ENCODE measurements around the gene FMN2. TPM values are rescaled to one million over a fixed set of nuclear protein-coding genes. Genes with fewer than 3 reads are reported as not detected.

The FMN2 gene
- polyA plus RNA-seq, 4 donors, result 5.7 to 9.5 (median 8.1) TPM

GRCh38 chr1:240344918-240345317 lies 253.2 kb downstream of the FMN2 start:
- DNase-seq (ENCODE audit: low read depth in 4 of 4, low spot score in 3 of 4), result no peak

DNA sequence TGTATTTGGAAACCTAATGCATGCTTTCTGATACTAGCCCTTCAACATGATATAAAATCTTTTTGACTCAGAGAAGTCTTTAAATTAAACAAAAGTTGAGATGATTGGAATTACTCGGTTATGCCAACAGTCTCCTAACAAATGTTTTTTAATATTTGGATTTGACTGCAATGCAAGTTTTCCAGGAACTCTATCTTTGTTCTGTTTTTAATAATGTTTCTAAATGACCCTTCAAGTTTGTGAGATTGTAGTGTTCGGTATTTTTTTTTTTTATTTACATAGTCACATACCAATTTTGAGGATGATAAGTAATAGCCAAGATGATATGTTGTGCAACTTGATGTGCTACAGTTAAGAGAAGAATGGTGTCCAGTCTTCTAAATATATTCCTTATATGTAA lies 258.0 kb downstream of the FMN2 start:
- no peak for DNase-seq (ENCODE audit: low read depth in 4 of 4, low spot score in 3 of 4)

GRCh38 chr1:240350910-240351331 lies 259.2 kb downstream of the FMN2 start:
- no peak for DNase-seq (ENCODE audit: low read depth in 4 of 4, low spot score in 3 of 4)

DNA sequence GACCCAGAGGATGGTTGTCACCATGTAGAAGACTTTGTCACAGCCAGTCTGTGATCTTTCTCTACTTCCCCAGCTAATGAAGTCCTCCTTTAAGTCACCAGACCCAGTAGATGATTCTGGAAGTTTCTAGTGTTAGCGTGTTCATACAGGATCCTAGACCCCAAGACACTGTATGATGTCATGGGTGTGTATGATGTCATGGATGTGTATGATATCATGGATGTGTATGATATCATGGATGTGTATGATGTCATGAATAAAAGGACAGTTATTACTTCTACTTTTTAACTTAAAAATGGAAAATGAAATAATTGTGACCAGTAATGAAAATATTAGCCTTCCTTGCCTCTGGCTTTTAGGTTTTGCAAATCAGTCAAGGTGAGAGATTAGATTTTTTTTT lies 260.0 kb downstream of the FMN2 start:
- no peak for DNase-seq (ENCODE audit: low read depth in 4 of 4, low spot score in 3 of 4)

DNA sequence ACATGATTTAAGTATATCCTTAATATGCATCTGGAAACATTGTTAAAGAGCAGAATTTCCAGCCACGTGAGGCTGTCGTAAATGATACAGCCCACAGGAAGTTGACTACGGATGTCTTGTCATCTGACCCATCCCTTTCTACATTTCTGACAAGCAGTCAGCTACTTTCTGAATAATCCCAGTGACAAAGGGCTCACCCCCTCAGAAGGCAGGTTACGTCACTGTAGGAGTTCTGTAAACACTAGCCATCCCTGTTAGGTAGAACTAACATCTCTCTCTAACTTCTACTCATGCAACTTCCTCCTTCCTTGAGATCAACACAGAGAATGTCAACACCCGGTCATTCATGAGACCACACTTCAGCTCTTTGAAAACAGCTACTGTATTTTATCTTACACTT lies 261.1 kb downstream of the FMN2 start:
- DNase-seq (ENCODE audit: low read depth in 4 of 4, low spot score in 3 of 4), result no peak

GRCh38 chr1:240356568-240356967 lies 264.9 kb downstream of the FMN2 start:
- DNase-seq (ENCODE audit: low read depth in 4 of 4, low spot score in 3 of 4), result no peak

GRCh38 chr1:240362046-240362445 lies 270.4 kb downstream of the FMN2 start:
- no peak for DNase-seq (ENCODE audit: low read depth in 4 of 4, low spot score in 3 of 4)

- no peak for DNase-seq (ENCODE audit: low read depth in 4 of 4, low spot score in 3 of 4)
Observed at GRCh38 chr1:240362826-240363225, 271.1 kb downstream of the FMN2 start.

DNA sequence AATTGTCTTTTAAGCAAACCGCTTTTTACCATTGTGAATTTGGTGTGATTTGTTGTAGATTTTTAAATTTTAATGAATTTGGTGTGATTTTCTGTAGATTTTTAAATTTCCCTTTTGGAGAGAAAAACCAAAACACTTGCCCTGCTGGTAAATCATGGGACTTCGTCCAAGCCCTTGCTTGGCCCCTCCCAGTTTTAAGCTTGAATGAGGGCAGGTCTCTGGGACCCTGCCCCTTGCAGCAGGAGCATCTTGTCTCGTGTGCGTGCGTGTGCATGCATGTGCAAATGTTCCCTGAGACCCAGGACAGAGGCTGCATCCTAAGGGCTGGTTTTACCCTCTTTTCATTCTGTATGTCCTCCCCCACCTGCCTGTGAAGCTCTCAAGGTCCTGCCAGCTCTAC lies 271.6 kb downstream of the FMN2 start:
- no peak for DNase-seq (ENCODE audit: low read depth in 4 of 4, low spot score in 3 of 4)

DNA sequence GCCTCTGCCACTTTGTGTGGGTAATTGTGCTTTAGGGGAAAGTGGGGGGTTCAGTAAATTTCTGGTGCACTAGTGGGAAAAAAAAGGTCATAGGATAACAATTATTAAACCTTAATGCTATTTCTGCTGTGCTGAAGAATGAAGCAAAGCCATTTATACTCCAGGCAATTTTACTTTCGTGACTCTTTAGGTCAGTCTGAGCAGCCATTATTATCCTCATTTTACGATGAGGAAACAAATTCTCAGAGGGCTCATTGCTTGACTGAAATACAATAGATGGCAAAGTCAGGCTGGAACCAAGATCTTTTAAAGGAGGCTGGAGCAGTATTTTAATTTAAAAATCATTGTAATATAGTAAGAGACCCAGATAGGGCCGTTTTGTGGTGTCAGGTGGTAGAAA lies 272.2 kb downstream of the FMN2 start:
- no peak for DNase-seq (ENCODE audit: low read depth in 4 of 4, low spot score in 3 of 4)

DNA sequence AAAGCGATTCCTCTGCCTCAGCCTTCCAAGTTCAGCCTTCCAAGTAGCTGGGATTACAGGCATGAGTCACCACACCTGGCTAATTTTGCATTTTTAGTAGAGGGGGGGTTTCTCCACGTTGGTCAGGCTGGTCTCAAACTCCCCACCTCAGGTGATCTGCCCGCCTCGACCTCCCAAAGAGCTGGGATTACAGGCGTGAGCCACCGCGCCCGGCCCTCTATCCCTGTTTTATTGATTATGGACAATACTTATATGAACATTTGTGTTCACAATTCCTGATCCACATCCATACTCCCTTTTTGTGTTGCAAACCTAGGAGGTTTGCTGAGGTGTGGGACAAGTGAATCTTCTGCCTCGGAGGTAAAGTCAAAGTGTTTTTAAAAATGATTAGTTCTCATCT lies 275.0 kb downstream of the FMN2 start:
- no peak for DNase-seq (ENCODE audit: low read depth in 4 of 4, low spot score in 3 of 4)

GRCh38 chr1:240385551-240385950 lies 293.9 kb downstream of the FMN2 start:
- DNase-seq (ENCODE audit: low read depth in 4 of 4, low spot score in 3 of 4), result no peak

GRCh38 chr1:240385985-240386978 lies 294.6 kb downstream of the FMN2 start:
- no peak for DNase-seq (ENCODE audit: low read depth in 4 of 4, low spot score in 3 of 4)

GRCh38 chr1:240387051-240387450 lies 295.4 kb downstream of the FMN2 start:
- no peak for DNase-seq (ENCODE audit: low read depth in 4 of 4, low spot score in 3 of 4)

DNA sequence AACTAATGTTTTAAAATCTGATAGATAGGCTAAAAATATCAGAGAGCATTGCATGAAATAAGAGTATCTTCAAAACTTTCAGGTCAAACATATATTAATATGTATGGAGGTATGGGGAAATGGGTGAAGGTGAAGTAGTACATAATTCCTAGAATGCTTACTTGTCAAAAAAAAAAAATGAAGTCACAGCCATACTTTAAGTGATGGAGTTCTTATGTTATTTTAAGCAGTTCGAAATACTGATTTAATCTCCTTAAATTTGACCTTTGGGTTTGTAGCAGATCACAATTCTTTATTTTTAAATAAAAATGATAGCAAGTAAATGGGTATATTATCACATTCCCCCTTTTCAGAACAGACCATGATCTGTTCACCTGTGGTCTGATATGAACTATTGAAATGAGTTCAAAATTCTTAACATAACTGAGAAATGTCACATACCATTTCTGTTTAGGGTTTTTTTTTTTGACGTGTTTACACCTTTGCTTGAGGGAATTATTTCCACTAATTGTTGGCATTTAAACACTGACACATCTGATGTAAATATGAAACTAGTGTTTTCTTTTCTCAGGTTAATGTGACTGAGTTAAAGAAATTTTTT lies 300.1 kb downstream of the FMN2 start:
- DNase-seq (ENCODE audit: low read depth in 4 of 4, low spot score in 3 of 4), result no peak

DNA sequence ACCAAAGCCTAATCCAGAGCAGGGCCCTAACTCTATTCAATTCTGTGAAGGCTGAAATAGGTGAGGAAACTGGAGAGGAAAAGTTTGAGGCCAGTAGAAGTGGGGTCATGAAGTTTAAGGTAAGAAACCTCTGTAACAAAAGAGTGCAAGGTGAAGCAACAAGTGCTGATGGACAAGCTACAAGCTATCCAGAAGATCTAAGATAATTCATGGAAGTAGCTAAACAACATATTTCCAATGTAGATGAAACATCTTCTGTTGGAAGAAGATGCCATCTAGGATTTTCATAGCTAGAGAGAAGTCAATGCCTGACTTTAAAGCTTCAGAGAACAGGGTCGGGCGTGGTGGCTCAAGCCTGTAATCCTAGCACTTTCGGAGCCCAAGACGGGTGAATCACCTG lies 302.7 kb downstream of the FMN2 start:
- no peak for DNase-seq (ENCODE audit: low read depth in 4 of 4, low spot score in 3 of 4)

DNA sequence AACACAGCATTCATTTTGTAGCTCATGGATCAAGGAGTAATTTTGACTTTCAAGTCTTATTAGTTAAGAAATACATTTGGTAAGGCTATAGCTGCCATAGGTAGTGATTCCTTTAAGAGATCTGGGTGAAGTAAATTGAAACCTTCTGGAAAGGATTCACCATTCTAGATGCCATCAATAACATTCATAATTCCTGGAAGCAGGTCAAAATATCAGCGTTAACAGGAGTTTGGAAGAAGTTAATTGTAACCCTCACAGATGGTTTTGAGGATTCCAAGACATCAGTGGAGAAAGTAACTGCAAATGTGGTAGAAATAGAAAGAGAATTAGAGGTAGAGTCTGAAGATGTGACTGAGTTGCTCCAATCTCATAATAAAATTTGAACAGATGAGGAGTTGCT lies 303.7 kb downstream of the FMN2 start:
- DNase-seq (ENCODE audit: low read depth in 4 of 4, low spot score in 3 of 4), result no peak

- no peak for DNase-seq (ENCODE audit: low read depth in 4 of 4, low spot score in 3 of 4)
Observed at GRCh38 chr1:240399381-240399780, 307.7 kb downstream of the FMN2 start.

GRCh38 chr1:240401731-240402130 lies 310.0 kb downstream of the FMN2 start:
- no peak for DNase-seq (ENCODE audit: low read depth in 4 of 4, low spot score in 3 of 4)

DNA sequence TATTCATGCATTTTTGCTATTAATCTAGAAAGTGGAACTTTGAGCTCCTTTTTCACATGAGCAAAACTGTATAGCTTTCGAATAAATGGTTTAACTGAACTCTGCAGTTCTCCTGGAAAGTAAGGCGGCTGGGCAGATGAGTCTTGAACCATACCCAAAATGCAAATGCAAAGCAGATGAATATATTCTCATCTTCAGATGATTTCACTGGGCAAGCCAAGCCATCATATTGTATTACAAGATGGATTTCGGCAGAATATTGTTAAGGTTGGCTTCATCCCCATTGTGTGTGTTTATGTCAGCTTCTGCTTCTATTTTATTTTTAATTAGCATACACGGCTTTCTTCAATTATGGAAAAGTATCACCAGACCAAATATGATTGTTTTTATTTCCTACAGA lies 310.6 kb downstream of the FMN2 start:
- no peak for DNase-seq (ENCODE audit: low read depth in 4 of 4, low spot score in 3 of 4)

DNA sequence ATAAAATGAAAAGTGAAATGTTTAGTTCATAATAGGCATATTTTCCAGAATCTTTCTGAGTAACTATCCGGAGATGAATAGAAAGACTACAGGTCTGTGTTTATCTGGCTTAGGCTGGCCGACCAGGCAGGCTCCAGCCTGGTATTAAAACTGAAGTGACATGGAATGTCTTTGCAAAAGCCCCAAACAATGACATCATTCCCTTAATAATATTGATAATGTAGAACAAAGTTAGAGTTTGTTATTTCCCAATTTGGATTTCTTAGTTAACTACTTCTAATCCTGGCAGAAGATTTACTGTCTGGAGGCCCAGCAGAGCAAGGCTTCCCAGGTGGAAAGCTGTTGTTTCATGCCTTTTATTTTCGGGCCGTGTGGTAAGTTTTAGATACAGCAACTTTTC lies 312.6 kb downstream of the FMN2 start:
- DNase-seq (ENCODE audit: low read depth in 4 of 4, low spot score in 3 of 4), result no peak

DNA sequence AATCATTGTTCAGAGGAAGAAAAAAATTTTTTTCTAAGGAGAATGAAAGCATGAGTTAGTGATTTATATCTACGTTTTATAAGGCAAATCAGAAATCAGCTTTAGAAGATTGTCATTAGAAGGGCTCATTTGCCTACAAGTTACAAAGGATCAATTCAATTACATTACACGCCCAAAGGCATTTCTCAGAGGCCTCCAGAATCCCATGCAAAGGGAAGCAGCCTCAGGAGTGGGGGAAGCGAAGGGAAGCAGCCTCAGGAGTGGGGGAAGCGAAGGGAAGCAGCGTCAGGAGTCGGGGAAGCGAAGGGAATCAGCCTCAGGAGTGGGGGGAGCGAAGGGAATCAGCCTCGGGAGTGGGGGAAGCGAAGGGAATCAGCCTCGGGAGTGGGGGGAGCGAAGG lies 314.1 kb downstream of the FMN2 start:
- no peak for DNase-seq (ENCODE audit: low read depth in 4 of 4, low spot score in 3 of 4)

Measured in left renal pelvis (tissue), 4 donors.